ENCODE data around the gene PARP1. TPM values are rescaled to one million over a fixed set of nuclear protein-coding genes. Genes with fewer than 3 reads are reported as not detected.

Gene PARP1
- total RNA-seq, 1 experiment from 2014 or later: 235 TPM

DNA sequence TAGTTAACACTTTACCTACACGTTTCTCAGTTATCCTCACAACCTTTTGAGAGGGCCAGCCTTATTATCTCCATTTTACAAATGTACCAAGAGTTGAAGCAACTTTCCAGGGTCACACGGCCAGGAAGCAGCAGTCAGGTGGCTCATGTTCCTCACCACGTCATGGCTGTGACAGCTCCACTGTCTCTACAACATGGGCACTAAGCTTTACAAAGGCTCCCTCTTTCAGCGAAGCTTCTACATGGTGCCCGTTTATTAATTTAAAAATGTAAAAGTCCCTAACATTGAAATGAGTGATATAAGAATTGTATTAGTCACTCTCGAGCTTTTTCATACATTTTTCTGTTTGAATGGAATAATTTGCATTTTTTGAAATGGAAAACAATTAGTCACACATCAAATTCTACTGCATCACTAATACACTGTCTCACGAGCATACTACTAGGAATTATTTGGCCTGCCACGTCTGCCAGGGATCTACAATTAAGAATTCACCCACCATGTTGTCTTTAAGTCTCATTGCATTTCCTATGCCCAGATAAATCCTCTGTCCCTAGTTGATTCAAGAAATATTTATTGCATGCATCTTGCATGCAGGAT, 70.5 kb downstream of the PARP1 start:
- intact Hi-C loops (cut with micrococcal nuclease): no loop called here
- Mint-ChIP-seq H3K27ac (ENCODE audit: low read depth, unreplicated experiment) (no peak overlapping the region), H3K4me3 (ENCODE audit: unreplicated experiment) (no peak overlapping the region), H3K36me3 (ENCODE audit: insufficient read depth, unreplicated experiment) (no peaks in the 10 kb centered on the region), H3K9me3 (ENCODE audit: unreplicated experiment) (peaks cover 14% of the 10 kb centered on the region), H3K4me1 (ENCODE audit: insufficient read depth, unreplicated experiment) (peaks cover 6% of the 10 kb centered on the region), H3K27me3 (ENCODE audit: insufficient read depth, unreplicated experiment) (no peaks in the 10 kb centered on the region)
- CTCF ChIA-PET: interaction anchor here (0.6 to 3.4 kb wide), 5 partner anchors 24 to 212 kb away, joined by 3 to 18 read pairs (median 3); no protein-coding TSS in a partner anchor
- TF ChIP-seq, protein P1, sequence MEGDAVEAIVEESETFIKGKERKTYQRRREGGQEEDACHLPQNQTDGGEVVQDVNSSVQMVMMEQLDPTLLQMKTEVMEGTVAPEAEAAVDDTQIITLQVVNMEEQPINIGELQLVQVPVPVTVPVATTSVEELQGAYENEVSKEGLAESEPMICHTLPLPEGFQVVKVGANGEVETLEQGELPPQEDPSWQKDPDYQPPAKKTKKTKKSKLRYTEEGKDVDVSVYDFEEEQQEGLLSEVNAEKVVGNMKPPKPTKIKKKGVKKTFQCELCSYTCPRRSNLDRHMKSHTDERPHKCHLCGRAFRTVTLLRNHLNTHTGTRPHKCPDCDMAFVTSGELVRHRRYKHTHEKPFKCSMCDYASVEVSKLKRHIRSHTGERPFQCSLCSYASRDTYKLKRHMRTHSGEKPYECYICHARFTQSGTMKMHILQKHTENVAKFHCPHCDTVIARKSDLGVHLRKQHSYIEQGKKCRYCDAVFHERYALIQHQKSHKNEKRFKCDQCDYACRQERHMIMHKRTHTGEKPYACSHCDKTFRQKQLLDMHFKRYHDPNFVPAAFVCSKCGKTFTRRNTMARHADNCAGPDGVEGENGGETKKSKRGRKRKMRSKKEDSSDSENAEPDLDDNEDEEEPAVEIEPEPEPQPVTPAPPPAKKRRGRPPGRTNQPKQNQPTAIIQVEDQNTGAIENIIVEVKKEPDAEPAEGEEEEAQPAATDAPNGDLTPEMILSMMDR (IDR thresholded peaks at IDR 0.05; ENCODE audit: unreplicated experiment): no peak
- POLR2A ChIA-PET: interaction anchor here (0.9 to 1.1 kb wide), 2 partner anchors 69 to 153 kb away, joined by 4 to 6 read pairs; no protein-coding TSS in a partner anchor
- BruUV-seq (replicated peaks): no TSS peak
- DNase-seq (ENCODE audit: unreplicated experiment): no peak

DNA sequence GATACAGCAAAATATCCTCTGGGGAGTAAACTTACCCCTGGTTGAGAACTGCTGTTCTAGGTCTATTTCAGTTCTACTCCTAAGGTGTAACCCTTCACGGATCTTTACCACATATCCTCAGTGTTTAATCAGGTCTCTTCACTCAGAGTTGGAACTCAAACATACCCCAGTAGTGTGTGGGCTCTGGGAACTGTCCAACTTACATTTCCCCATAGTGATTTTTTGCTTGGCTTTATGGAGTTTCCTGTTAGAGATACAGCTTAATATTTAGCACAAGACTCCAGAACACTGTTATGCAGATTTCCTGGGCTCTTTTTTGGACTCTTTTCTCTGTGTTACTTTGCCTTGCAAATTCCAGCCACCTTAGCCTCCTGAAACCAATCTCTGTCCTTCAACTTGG, 72.2 kb downstream of the PARP1 start:
- DNase-seq (ENCODE audit: unreplicated experiment): no peak
- intact Hi-C loops (cut with micrococcal nuclease): no loop called here
- H3K4me1 Mint-ChIP-seq (ENCODE audit: insufficient read depth, unreplicated experiment): peaks cover 6% of the 10 kb centered on the region
- CTCF ChIA-PET: interaction anchor here (0.7 to 3.4 kb wide), 3 partner anchors 70 to 210 kb away, joined by 3 to 18 read pairs (median 3); no protein-coding TSS in a partner anchor
- no TSS peak for BruUV-seq (replicated peaks)
- peaks cover 7% of the 10 kb centered on the region for H3K9me3 Mint-ChIP-seq (ENCODE audit: unreplicated experiment)
- H3K27me3 Mint-ChIP-seq (ENCODE audit: insufficient read depth, unreplicated experiment): no peaks in the 10 kb centered on the region
- POLR2A ChIA-PET: no interaction called here
- no peak overlapping the region for H3K27ac Mint-ChIP-seq (ENCODE audit: low read depth, unreplicated experiment)
- H3K36me3 Mint-ChIP-seq (ENCODE audit: insufficient read depth, unreplicated experiment): no peaks in the 10 kb centered on the region
- TF ChIP-seq, protein P1 (IDR thresholded peaks at IDR 0.05; ENCODE audit: unreplicated experiment): no peak
- no peak overlapping the region for H3K4me3 Mint-ChIP-seq (ENCODE audit: unreplicated experiment)

DNA sequence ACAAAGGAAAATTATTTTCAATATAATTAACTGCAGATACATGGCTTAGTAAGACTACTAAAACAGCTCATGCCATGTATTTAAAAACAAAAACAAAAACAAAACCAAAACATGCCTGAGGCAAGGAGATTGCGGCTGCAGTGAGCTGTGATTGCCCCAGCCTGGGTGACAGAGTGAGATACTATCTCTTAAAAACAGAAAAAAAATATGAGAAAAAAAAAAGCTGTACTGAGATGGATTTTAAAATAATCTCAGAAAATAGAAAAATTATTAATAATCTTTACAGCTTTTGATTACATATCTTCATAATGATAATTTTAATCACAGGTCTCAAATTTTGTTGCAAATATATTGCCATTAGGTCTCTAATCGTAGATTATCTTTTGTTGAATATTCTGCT, 74.9 kb downstream of the PARP1 start:
- no peaks in the 10 kb centered on the region for H3K9me3 Mint-ChIP-seq (ENCODE audit: unreplicated experiment)
- DNase-seq (ENCODE audit: unreplicated experiment): no peak
- TF ChIP-seq, protein P1 (IDR thresholded peaks at IDR 0.05; ENCODE audit: unreplicated experiment): no peak
- H3K27me3 Mint-ChIP-seq (ENCODE audit: insufficient read depth, unreplicated experiment): no peaks in the 10 kb centered on the region
- intact Hi-C loops (cut with micrococcal nuclease): loop anchor here (1.0 kb wide), 2 partner anchors 132 to 208 kb away; no protein-coding TSS in a partner anchor
- POLR2A ChIA-PET: interaction anchor here (0.6 to 3.6 kb wide), 24 partner anchors 14 to 333 kb away, joined by 3 to 40 read pairs (median 4); partner anchors contain the start of genes ACBD3, LIN9, PARP1 and SDE2
- H3K36me3 Mint-ChIP-seq (ENCODE audit: insufficient read depth, unreplicated experiment): no peaks in the 10 kb centered on the region
- no peak overlapping the region for H3K27ac Mint-ChIP-seq (ENCODE audit: low read depth, unreplicated experiment)
- CTCF ChIA-PET: interaction anchor here (0.6 to 4.9 kb wide), 66 partner anchors 9 to 976 kb away, joined by 3 to 118 read pairs (median 4); partner anchors contain the start of genes LIN9 and PARP1
- peak overlapping the region; percentile 9 for H3K4me3 Mint-ChIP-seq (ENCODE audit: unreplicated experiment)
- peaks cover 6% of the 10 kb centered on the region for H3K4me1 Mint-ChIP-seq (ENCODE audit: insufficient read depth, unreplicated experiment)
- BruUV-seq (replicated peaks): no TSS peak

DNA sequence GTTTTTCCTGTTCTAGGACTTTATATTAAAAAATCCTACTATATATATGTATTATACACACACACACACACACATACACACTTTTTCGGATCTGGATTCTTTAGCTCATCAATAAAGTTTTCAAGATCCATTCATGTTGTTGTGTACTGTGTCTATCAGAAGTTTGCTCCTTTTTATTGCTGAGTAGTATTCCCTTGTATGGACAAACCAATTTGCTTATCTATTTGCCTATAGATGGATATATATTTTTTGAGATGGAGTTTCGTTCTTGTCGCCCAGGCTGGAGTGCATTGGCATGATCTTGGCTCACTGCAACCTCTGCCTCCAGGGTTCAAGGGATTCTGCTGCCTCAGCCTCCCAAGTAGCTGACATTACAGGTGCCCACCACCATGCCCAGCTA, 78.7 kb downstream of the PARP1 start:
- Mint-ChIP-seq H3K4me3 (ENCODE audit: unreplicated experiment) (no peak overlapping the region), H3K36me3 (ENCODE audit: insufficient read depth, unreplicated experiment) (no peaks in the 10 kb centered on the region), H3K4me1 (ENCODE audit: insufficient read depth, unreplicated experiment) (peaks cover 21% of the 10 kb centered on the region), H3K27ac (ENCODE audit: low read depth, unreplicated experiment) (no peak overlapping the region), H3K9me3 (ENCODE audit: unreplicated experiment) (no peaks in the 10 kb centered on the region), H3K27me3 (ENCODE audit: insufficient read depth, unreplicated experiment) (no peaks in the 10 kb centered on the region)
- no TSS peak for BruUV-seq (replicated peaks)
- TF ChIP-seq, protein P1 (IDR thresholded peaks at IDR 0.05; ENCODE audit: unreplicated experiment): no peak
- intact Hi-C loops (cut with micrococcal nuclease): no loop called here
- ChIA-PET CTCF (interaction anchor here (1.1 to 6.1 kb wide), 3 partner anchors 13 to 205 kb away, joined by 3 to 41 read pairs (median 4); no protein-coding TSS in a partner anchor), POLR2A (interaction anchor here (0.7 kb wide), 1 partner anchor 20 kb away, joined by 4 read pairs; the partner anchor contains the start of gene LIN9)
- DNase-seq (ENCODE audit: unreplicated experiment): no peak

Data from MCF 10A (cell line).